OCI-M2 (cell line): ENCODE measurements around the gene GLCE.

Source experiments
- DNase-seq: peaks from one replicate; lab custom pipeline; 2025; ENCODE audit not compliant: unreplicated experiment; lab: John Stamatoyannopoulos, UW

Gene GLCE

DNA sequence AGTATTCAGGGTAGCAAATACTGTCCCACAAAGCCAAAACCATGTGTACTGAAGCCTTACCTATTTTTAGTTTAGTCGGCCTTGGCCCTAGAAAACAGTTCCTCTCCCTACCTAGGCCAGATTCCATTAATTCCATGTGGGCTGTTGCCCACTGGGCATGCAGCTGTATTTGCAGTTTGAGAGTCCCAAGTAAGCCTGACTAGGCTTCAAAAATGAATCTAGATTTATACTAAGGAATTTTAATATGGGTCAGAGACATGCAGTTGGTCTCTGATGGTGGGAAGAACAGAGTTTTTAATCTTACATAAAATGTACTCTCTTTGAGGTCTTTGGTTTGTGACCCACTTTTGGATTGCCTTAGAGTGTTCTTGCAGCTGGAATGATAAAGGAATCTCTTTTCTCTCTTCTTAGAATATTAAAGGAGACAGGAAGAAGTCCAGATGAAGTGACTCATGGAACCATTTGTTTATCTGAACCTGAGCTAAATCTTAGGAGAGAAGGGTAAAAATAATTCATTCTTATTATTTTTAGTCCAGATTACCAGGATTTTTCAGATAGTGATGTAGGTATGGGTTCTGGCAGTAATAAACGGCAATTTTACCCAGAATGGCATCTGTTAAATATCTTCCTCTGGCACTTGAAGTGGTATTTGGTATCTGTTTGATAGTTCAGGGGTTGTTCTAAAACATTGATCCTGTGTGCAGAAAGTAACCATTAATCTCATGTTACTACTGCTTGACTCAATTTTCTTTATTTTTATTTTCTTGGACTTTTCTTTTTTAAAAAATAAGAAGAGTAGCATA is 33.8 kb downstream of the GLCE start:
- DNase-seq = no peak

DNA sequence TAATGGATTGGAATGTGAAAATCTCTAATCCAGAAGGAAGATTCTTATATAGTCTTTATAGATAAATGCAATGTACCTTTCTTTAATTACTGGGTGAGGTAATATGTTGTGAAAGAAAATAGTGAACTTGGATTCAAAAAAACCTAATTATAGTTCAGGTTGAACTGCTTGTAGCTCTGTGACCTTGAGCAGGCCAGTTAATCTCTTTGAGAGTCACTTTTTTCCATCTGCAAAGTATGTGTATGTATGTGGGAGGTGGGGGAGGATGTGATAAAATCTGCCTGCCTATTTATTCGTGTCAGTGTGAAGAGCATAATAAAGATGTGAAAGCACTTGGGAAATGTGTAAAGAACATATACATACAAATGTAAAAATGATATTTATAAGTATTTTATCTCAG is 34.4 kb downstream of the GLCE start:
- DNase-seq = no peak

DNA sequence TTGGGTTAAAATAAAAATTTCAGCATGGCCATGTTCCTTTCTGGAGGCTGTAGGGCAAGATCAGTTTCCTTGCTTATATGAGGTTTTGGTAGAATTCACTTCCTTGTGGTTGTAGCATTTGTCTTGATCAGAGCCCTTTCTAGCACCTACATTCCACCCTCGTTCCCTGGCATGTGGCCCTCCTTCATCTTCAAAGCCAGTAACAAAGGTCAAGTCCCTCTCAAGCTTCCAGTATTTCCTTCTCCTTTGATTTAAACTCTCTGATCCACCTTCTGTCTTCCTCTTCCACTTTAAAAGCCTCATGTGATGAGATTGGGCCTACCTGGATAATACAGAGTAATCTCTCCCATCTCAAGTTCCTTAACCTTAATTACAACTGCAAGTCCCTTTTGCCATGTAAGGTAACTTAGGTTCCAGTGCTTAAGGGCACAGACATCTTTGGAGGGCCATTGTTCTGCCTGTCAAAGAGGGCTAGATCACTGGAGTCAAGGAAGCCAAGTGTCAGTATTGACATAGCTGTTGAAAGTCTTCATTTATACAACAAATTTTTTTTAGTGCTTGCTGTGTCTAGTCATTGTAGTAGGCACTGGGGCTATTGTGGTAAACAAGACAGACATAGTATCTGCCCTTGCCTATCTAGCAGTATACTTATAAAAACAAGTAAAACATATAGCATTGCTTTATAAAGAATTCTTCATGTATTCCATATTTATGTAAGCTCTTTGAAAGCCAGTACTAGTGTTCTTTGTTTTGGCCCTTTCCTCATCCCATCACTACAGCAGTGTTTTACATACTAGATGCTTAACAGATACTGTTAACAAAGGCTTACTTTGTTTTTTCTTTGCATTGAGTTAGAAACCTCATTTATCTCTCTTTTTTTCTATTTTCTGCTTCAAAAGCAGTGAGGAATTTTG is 40.7 kb downstream of the GLCE start:
- no peak for DNase-seq

DNA sequence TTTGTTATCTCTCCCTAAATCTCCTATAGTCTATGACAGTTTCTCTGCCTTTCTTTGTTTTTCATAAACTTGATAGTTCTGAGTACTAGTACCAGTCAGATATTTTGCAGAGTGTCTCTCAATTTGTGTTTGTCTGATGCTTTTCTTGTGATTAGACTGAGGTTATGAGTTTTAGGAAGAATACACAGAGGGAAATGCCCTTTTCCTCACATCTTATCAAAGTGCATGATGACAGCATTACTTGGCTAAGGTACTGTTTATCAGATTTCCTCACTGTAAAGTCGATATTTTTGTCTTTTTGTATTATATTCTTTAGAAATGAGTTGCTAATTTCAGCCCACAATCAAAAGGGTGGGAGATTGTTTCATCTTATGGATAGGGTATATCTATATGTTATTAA is 45.6 kb downstream of the GLCE start:
- no peak for DNase-seq

DNA sequence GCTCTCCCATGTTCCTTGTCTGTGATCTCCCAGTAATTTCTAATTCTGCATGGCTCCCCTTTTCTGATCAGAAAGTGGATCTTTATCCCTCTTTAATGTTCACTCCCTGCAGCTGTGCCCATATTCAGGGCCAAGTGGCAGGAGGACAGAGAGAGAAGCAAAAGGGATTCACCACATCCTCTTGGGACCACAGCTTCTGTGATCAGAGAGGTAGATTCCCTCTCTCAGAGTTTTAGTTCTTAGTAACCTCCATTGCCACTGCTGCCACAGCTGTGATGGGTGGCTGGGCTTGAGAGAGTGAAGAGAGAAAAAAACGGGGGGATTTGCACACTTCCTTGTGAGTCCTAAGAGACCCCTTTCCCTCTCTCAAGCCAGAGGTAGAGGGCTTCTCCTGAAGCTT is 49.2 kb downstream of the GLCE start:
- DNase-seq = no peak

DNA sequence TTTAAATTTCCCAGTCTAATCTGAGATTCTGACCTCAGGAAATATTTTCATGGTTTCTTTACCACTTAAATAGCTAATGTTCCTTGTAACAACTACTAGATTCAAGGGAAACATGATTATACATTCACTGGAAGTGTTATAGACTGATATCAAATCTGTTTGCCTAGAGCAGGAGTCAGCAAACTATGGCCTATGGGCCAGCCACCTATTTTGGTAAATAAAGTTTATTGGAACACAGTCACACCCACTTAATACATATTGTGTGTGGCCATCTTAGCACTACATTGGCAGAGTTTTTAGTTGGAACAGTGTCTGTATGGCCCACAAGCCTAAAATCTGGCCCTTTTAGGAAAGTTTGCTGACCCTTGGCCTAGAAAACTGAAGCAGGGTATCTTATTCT is 50.1 kb downstream of the GLCE start:
- no peak for DNase-seq

DNA sequence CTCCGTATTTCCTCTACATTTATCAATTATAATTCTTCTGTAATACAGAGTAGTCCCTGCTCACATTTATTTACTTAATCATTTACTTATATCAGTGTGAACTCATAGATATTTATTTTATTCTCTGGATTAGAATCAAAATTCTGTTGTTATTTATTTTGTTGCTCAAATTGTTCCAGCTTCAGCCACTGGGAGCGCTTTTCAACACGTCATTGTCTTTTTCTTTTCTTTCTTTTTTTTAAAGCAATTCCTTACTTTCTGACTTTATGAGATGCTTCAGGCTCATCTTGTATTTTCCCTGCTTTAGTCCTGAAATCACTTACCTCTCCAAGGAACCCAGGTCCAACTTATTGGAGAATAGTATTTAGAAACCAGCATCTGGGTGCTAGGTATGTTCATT is 53.4 kb downstream of the GLCE start:
- no peak for DNase-seq

DNA sequence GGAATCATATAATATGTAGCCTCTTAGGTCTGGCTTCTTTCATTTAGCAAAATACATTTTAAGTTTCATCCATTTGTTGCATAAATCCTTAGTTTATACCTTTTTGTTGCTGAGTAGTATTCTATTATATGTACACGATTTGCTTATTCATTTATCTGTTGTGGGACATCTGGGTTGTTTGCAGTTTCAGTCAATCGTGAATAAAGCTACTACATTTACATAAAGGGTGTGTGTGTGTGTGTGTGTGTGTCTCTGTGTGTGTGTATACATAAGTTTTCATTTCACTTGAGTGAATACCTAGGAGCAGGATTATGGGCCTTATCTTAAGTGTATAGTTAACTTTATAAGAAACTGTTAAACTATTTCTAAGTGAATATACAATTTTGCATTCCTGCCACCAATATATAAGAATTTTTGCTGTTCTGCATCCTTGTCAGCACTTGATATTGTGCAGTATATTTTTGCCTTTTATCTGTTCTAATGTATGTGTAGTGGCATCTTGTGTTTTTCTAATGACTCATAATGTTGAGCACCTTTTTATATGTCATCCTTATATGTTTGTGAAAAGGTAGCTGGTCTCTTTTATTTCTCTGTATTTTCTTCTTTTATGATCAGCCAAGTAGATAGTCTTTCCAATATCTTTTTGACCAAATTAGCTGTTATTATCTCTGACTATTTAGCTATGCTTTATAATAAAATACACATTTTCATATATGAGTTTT is 55.0 kb downstream of the GLCE start:
- DNase-seq = no peak

DNA sequence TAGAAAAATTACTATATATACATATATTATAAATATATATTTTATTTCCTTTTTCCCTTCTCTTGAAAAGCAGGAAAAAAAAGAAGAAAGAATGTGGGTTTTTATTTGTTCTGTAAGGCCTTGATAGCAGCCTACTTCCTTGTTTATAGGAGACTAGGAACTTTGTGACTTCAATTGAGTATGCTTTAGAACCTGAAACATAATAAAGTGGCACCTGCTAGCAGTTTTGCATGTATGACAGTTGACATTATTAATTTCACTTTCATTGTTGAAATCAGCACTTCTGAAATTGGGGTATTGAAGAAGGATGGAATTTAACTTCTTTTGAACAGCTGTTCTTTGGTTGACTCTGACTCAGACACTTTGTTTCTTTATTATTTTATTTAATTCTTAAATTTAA is 56.9 kb downstream of the GLCE start:
- no peak for DNase-seq

DNA sequence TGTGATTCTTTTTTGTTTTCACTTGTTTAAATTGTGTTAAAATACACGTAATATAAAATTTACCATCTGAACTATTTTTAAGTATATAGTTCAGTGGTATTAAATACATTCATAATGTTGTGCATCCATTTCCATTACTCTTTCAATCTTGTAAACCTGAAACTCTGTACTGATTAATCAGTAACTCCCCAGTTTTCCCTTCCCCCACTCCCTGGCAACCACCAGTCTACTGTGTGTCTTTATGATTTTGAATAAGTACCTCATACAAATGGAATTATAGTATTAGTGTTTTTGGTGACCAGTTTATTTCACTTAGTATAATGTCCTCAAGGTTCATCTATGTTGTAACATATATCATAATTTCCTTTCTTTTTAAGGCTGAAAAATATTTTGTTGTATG is 59.3 kb downstream of the GLCE start:
- no peak for DNase-seq

DNA sequence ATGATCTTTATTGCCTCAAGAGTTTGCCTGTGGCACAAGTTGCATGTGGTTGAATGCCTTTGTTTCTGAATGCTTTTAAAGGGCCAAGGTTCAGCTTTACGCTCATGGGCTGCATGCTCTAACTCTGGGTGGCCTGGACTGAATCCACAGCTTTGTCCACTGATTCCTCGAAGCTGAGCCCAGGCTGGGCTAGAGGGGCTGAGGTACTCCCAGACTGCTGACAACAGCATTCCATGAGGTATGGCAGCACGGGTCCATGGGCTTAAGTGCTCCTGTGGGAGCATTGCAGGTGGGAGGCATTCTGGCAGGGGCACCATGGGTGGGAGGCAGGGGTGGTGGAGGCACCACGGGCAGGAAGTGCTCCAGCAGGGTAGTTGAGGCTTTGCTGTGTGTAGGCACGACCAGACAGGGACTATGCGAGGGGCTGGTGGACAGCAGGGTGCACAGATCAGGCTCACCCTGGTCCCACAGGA is 61.6 kb downstream of the GLCE start:
- no peak for DNase-seq

DNA sequence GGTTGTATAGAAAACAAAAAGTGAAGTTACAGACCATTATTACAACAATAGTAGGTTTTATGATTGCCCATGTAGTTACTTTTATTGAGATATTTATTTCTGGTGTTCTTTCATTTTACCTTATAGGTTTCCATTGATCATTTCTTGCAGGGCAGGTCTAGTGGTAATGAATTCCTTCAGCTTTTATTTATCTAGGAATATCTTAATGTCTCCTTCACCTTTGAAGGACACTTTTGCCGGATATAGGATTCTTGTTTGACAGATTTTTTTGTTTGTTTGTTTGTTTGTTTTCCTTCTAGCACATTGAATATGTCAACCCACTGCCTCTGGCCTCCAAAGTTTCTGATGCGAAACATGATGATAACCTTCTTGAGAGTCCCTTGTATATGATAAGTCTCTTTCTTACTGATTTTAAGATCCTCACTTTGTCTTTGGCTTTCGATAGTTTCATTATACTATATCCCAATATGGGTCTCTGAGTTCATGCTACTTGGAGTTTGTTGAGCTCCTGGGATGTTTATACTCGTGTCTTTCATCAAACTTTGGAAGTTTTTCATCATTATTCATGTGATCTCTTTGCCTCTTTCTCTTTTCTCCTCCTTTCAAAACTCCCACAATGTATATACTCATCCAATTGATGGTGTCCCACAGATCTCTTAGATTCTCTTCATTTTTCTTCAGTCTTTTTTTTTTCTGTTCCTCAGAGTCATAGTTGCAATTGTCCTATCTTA is 62.8 kb downstream of the GLCE start:
- no peak for DNase-seq

DNA sequence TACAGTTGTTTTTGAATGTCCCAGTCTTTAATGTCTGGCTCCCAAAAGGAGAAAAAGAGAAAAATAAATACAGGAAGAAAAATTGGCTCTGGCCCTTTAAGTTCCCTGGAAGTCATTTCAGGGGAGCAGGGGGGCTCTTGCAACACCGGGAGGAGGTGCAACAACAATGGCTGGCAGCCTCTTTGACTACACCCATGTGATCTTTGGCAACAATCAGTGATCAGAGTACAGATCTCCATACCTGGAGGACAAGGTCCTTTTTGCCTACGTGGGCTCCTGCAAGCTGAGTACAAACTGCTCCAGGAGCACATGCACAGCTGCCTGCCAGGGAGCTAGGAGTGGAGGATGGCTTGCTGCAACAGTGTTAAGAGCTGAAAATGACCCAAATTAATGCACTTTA is 63.9 kb downstream of the GLCE start:
- DNase-seq = no peak

DNA sequence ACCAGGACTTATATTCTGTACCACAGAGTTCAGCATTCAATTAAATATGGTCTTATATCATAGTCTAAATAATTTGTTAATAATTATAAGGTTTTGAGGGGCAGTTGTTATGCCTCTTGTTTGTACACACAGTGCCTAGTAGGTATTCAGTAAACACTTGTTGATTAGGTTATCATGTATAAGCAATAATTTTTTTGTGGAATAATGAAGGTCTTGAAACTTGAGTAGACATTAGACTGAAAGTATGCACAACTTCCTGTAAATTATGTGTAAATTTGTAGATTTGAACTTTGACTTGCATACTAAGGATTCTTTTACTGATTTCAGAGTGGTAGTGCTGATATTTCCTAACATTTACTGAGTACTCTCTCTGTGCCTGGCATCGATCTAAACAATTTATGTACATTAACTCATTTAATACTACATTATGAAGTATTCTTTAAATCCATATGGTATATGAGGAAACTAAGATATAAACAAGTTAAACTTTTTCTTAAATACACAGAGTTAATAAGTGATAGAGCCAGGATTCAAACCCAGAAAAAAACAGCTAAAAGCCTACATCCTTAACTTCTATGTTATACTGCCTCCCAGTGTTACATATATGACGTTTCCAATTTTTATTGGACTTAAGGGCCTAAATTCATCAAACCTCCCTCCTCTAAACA is 65.1 kb downstream of the GLCE start:
- no peak for DNase-seq

DNA sequence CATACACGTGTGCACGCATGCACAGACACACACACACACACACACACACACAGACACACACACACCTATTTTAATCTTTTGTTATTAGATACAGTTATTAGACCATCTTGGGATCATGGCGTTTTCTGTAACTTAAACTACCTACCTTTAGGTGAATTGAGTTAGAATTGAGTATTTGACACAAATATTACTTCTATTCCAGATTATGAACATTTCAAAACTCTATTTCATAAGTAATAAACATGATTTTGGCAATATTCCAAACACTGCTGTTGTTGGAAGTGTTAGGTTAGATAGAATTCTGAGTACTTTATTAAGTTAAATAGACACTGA is 65.6 kb downstream of the GLCE start:
- no peak for DNase-seq

DNA sequence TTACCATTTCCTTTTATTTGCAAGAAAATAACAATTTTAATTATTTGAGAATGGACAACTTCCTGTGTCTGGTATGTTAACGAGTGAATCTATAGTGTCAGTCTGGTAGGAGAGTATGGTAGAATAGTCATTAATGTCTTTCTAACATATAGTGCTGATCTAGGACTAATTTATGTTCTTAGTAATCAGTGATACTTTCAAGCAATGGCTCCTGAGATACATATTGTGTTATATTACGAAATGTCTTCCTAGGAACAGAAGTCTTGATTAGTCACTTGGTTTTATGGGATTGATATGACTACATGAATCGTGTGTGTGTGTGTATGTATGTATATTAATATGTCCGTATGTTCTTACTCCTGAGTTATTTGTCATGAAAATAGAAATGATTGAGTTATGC is 71.7 kb downstream of the GLCE start:
- DNase-seq = no peak

DNA sequence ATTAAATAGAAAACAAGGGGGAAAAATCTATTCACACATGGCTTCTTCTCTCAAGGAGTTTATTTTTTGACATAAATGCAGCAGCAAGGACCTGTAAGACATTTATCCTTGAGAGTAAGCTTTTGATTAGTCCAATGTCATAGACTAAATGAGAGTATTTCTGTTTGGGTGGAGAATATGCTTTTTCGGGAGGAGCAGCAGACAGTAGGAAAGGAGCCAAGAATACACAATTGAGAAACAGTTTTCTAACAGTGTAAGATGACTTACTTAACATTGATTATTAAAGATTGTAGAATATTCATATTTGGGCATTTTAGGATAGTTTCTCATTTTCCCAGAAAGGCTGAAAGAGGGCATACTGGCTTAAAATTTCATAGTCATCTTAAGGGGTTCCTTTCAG is 72.3 kb downstream of the GLCE start:
- no peak for DNase-seq

DNA sequence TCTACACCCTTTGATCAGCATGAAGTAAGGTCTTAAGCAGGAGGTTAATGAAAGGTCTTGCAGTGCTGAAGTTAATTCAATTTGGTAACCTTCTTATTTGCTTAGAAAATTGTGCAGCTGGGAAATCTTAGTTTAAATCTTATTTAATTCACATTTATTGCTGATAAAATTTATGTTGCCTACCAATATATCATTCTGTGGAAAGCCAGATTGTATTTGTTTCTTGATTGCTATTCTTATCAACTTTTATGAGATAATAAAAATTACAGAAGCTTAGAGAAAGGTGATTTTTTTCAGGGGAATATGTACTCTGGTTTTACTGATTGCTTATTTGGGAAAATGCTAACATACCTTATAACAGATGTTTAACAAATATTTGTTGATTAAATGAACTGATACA is 74.2 kb downstream of the GLCE start:
- no peak for DNase-seq

DNA sequence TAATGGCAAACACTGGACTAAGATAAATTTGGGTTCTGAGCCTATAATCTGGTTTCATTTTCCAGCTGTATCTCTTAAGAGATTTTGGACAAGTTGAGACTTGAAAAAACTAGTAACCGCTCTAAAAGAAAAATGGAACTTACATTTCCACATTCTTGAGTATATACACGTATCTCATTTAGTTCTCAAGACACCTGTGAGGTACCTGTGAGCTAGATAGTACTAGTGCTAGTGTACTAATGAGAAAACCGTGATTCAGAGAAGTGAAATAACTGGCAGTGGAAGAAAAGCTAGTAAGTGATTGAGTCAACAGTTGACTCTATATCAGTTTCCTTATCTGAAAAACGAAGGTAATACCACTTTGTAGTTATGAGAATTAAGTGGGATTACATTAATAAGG is 76.1 kb downstream of the GLCE start:
- DNase-seq = no peak

DNA sequence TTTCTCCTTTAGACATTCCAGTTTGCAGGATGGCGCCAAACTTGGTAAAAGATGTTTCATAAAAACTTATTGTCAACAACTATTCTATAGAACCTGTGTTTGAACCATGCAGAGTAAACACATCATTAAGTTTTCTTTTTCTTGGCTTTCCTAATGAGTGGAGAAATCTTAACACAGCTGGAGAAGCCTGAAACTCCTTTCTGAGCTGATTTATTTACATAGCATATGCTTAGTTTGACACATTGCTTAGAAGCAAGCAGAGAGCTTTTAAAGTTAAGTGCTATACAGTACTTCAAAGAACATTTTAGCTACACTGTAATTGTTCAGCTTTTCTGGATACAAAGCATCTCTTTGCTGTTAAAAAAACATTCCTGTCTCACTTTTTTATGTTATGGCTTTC is 77.3 kb downstream of the GLCE start:
- no peak for DNase-seq

DNA sequence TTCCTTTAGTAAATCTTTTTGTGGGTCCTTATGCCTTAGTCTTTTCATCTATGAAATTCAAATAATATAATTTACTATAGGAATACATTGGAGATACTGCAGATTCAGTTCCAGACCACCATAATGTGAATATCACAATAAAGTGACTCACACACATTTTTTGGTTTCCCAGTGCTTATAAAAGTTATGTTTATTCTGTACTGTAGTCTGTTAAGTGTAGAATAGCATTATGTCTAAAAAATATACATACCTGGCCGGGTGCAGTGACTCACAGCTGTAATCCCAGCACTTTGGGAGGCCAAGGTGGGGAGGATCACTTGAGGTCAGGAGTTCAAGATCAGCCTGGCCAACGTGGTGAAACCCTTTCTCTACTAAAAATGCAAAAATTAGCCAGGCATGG is 84.4 kb downstream of the GLCE start:
- no peak for DNase-seq
